HG02678 (cell line): Measurements from ENCODE around the gene MARCHF4.

Experiments used
- ATAC-seq: cut with Tn5 transposase; IDR thresholded peaks from one replicate; pipeline ENCODE4 v1.9.1; 2021; ENCODE audit warnings: mild to moderate bottlenecking, moderate library complexity; ENCODE audit not compliant: unreplicated experiment

Gene MARCHF4

GRCh38 chr2:216351172-216351925 lies 20.9 kb downstream of the MARCHF4 start:
- no peak for ATAC-seq

GRCh38 chr2:216350214-216350791 lies 22.0 kb downstream of the MARCHF4 start:
- no peak for ATAC-seq

GRCh38 chr2:216349366-216349765 lies 22.9 kb downstream of the MARCHF4 start:
- no peak for ATAC-seq

GRCh38 chr2:216348756-216349308 lies 23.5 kb downstream of the MARCHF4 start:
- ATAC-seq: no peak

GRCh38 chr2:216346781-216347180 lies 25.5 kb downstream of the MARCHF4 start:
- no peak for ATAC-seq

GRCh38 chr2:216345846-216346245 lies 26.4 kb downstream of the MARCHF4 start:
- ATAC-seq: no peak

- ATAC-seq: no peak
These were observed 27.4 kb downstream of the MARCHF4 start for GRCh38 chr2:216344950-216345300.

GRCh38 chr2:216344206-216344949 lies 27.9 kb downstream of the MARCHF4 start:
- no peak for ATAC-seq

- ATAC-seq: no peak
These were observed 28.9 kb downstream of the MARCHF4 start for GRCh38 chr2:216343221-216343980.

- ATAC-seq: no peak
These were observed 31.2 kb downstream of the MARCHF4 start for GRCh38 chr2:216341121-216341520.

GRCh38 chr2:216340280-216340631 lies 32.0 kb downstream of the MARCHF4 start:
- ATAC-seq: no peak

GRCh38 chr2:216339456-216340279 lies 32.6 kb downstream of the MARCHF4 start:
- ATAC-seq: no peak

GRCh38 chr2:216335252-216335651 lies 37.0 kb downstream of the MARCHF4 start:
- no peak for ATAC-seq

GRCh38 chr2:216328347-216328746 lies 43.9 kb downstream of the MARCHF4 start:
- ATAC-seq: no peak

GRCh38 chr2:216327447-216327935 lies 44.8 kb downstream of the MARCHF4 start:
- no peak for ATAC-seq
